OCI-LY1 (cell line): ENCODE data around the gene MN1.

Experiments used
- H2AFZ ChIP-seq: fragments of 200-600 bp; sonication (generic), shearing (Covaris generic); 2 replicates; pipeline ENCODE4 v1.6.0; 2014; ENCODE audit warnings: antibody characterized with exemption, mild to moderate bottlenecking, low read length
- H3F3A ChIP-seq: fragments of 200-600 bp; sonication (generic), shearing (Covaris generic); 2 replicates; pipeline ENCODE4 v1.6.0; 2014; ENCODE audit warnings: mild to moderate bottlenecking, antibody characterized with exemption, low read length, moderate library complexity; ENCODE audit not compliant: insufficient read depth
- H3K27ac ChIP-seq: fragments of 200-600 bp; sonication (generic); 2 replicates; pipeline ENCODE4 v1.5.1; 2014; ENCODE audit warnings: low read length, mixed run types, mild to moderate bottlenecking, low read depth; ENCODE audit not compliant: poor library complexity, severe bottlenecking
- H3K27me3 ChIP-seq: fragments of 200-600 bp; sonication (generic); 2 replicates; pipeline ENCODE4 v1.6.0; 2014; ENCODE audit warnings: antibody characterized with exemption, mild to moderate bottlenecking, low read length, moderate library complexity; ENCODE audit not compliant: insufficient read depth
- H3K36me3 ChIP-seq: fragments of 200-600 bp; sonication (generic); 2 replicates; pipeline ENCODE4 v1.6.1; 2014; ENCODE audit warnings: mild to moderate bottlenecking, antibody characterized with exemption, low read length, moderate library complexity, mixed read lengths; ENCODE audit not compliant: insufficient read depth
- H3K4me1 ChIP-seq: fragments of 200-600 bp; sonication (generic); 2 replicates; pipeline ENCODE4 v1.5.1; 2014; ENCODE audit warnings: mild to moderate bottlenecking, low read length, moderate library complexity; ENCODE audit not compliant: insufficient read depth, severe bottlenecking
- H3K4me2 ChIP-seq: fragments of 200-600 bp; sonication (generic), shearing (Covaris generic); 2 replicates; pipeline ENCODE4 v1.6.1; 2014; ENCODE audit warnings: low read length
- H3K4me3 ChIP-seq: fragments of 200-600 bp; sonication (generic); 2 replicates; pipeline ENCODE4 v1.5.1; 2014; ENCODE audit warnings: low read length, low read depth, mild to moderate bottlenecking, mixed read lengths; ENCODE audit not compliant: poor library complexity, severe bottlenecking
- H3K79me2 ChIP-seq: fragments of 200-600 bp; shearing (Covaris generic); 2 replicates; pipeline ENCODE4 v1.6.1; 2016; ENCODE audit warnings: mixed run types, low read length, mixed read lengths; ENCODE audit not compliant: insufficient read depth
- H3K9ac ChIP-seq: fragments of 200-600 bp; sonication (generic), shearing (Covaris generic); 2 replicates; pipeline ENCODE4 v1.6.1; 2014; ENCODE audit warnings: mild to moderate bottlenecking, low read length, mixed read lengths
- H3K9me2 ChIP-seq: fragments of 200-600 bp; sonication (generic), shearing (Covaris generic); 2 replicates; pipeline ENCODE4 v1.6.1; 2014; ENCODE audit warnings: low read depth, mild to moderate bottlenecking, low read length, mixed read lengths
- H3K9me3 ChIP-seq: fragments of 200-600 bp; shearing (Covaris generic); 2 replicates; pipeline ENCODE4 v1.6.1; 2014; ENCODE audit warnings: low read length, mixed read lengths
- H4K20me1 ChIP-seq: fragments of 200-600 bp; sonication (generic), shearing (Covaris generic); 2 replicates; pipeline ENCODE4 v1.6.0; 2016; ENCODE audit warnings: mild to moderate bottlenecking, low read length; ENCODE audit not compliant: insufficient read depth
- CTCF ChIP-seq: fragments of 200-600 bp; sonication (generic), shearing (Covaris generic); IDR thresholded peaks from 2 replicates; pipeline ENCODE4 v1.5.1; 2017; ENCODE audit warnings: mild to moderate bottlenecking, antibody characterized with exemption, low read length, moderate library complexity, mixed read lengths
- EZH2 ChIP-seq: fragments of 200-600 bp; sonication (generic), shearing (Covaris generic); IDR thresholded peaks from 2 replicates; pipeline ENCODE4 v1.8.0; 2017; ENCODE audit warnings: borderline replicate concordance, mixed run types, mild to moderate bottlenecking, antibody characterized with exemption, low read length, moderate library complexity, mixed read lengths

The MN1 gene

GRCh38 chr22:27844656-27845591 lies 43.4 kb upstream of the MN1 start:
- H3K4me1 ChIP-seq: no peaks in the 10 kb centered on the region

GRCh38 chr22:27844256-27844655 lies 42.7 kb upstream of the MN1 start:
- H3K9ac ChIP-seq: no peak overlapping the region
- no peaks in the 10 kb centered on the region for H4K20me1 ChIP-seq
- H3K27me3 ChIP-seq: no peaks in the 10 kb centered on the region
- TF ChIP-seq CTCF (no peak), EZH2 (no peak)
- H3K27ac ChIP-seq: no peak overlapping the region
- no peaks in the 10 kb centered on the region for H3K9me2 ChIP-seq
- H3K79me2 ChIP-seq: no peaks in the 10 kb centered on the region
- H3F3A ChIP-seq: no peaks in the 10 kb centered on the region
- H3K4me3 ChIP-seq: no peak overlapping the region
- H3K4me1 ChIP-seq: no peaks in the 10 kb centered on the region
- no peaks in the 10 kb centered on the region for H3K9me3 ChIP-seq
- H2AFZ ChIP-seq: no peak overlapping the region
- no peak overlapping the region for H3K4me2 ChIP-seq
- peaks cover 5% of the 10 kb centered on the region; the same call in 1 of the 2 replicates for H3K36me3 ChIP-seq

More at GRCh38 chr22:27844656-27845591, 43.4 kb upstream of the MN1 start:
- Histone ChIP-seq H3K4me2 (no peak overlapping the region), H3K9me3 (no peaks in the 10 kb centered on the region), H3K9me2 (no peaks in the 10 kb centered on the region), H3K36me3 (peaks cover 10% of the 10 kb centered on the region), H3K27me3 (no peaks in the 10 kb centered on the region), H3F3A (no peaks in the 10 kb centered on the region), H3K4me3 (no peak overlapping the region), H3K9ac (no peak overlapping the region), H3K27ac (no peak overlapping the region), H2AFZ (no peak overlapping the region), H3K79me2 (no peaks in the 10 kb centered on the region), H4K20me1 (no peaks in the 10 kb centered on the region)
- no peak for TF ChIP-seq EZH2
- no peak for TF ChIP-seq CTCF

GRCh38 chr22:27843441-27843840 lies 41.9 kb upstream of the MN1 start:
- no peaks in the 10 kb centered on the region for H3K9me2 ChIP-seq
- H2AFZ ChIP-seq: no peak overlapping the region
- H3K4me2 ChIP-seq: no peak overlapping the region
- no peaks in the 10 kb centered on the region for H3K27me3 ChIP-seq
- no peaks in the 10 kb centered on the region for H3F3A ChIP-seq
- H4K20me1 ChIP-seq: no peaks in the 10 kb centered on the region
- H3K9me3 ChIP-seq: no peaks in the 10 kb centered on the region
- H3K9ac ChIP-seq: no peak overlapping the region
- TF ChIP-seq EZH2: no peak
- no peak for TF ChIP-seq CTCF
- no peaks in the 10 kb centered on the region for H3K79me2 ChIP-seq
- no peaks in the 10 kb centered on the region for H3K36me3 ChIP-seq
- H3K4me3 ChIP-seq: no peak overlapping the region
- H3K27ac ChIP-seq: no peak overlapping the region
- H3K4me1 ChIP-seq: no peaks in the 10 kb centered on the region
